HepG2 (cell line): ENCODE results near the gene CDKN1A. TPM values are rescaled to one million over a fixed set of nuclear protein-coding genes. Genes with fewer than 3 reads are reported as not detected.

Experiments
- ATAC-seq: fragments of 200-7000 bp; cut with Tn5 transposase; 3 replicates; pipeline ENCODE4 v1.9.1; 2020; ENCODE audit warnings: mild to moderate bottlenecking, moderate library complexity
- BruUV-seq: library from RNA; stranded (reverse); fragments of 400-500 nt; replicated peaks from 2 replicates; lab custom pipeline; 2021; lab: Mats Ljungman, UMichigan
- CTCF ChIA-PET: fragments of 300-600 bp; formaldehyde crosslinking; extraction: SDS; loops from one replicate; lab custom pipeline; 2021; ENCODE audit warnings: low total read pairs, inconsistent platforms, low intra/inter-chr PET ratio; lab: Yijun Ruan, JAX
- POLR2A ChIA-PET: fragments of 350-600 bp; sonication (Branson Sonifier 250); formaldehyde crosslinking; loops from one replicate; lab custom pipeline; 2020; ENCODE audit warnings: antibody characterized with exemption, inconsistent platforms; lab: Yijun Ruan, JAX
- DNase-seq: peaks from one replicate; pipeline ENCODE4 v3.0.0-alpha.2; 2015; ENCODE audit warnings: low spot score
- FAIRE-seq: peaks from 3 replicates; lab custom pipeline; 2011; peaks lifted over from hg19 to GRCh38; lab: Jason Lieb, UNC
- H2AFZ ChIP-seq: one replicate; pipeline ENCODE4 v1.6.1; 2011; ENCODE audit warnings: low read length, inconsistent platforms
- H3K27ac ChIP-seq: fragments of 300-600 bp; 3 replicates; pipeline ENCODE4 v1.8.0; 2011; ENCODE audit warnings: mixed run types, mild to moderate bottlenecking, mixed read lengths, low read length, inconsistent platforms; ENCODE audit not compliant: insufficient read depth; ENCODE audit errors: extremely low read length
- H3K27me3 ChIP-seq, 2 experiments: fragments of 200-600 bp in 1 of 2; 2 replicates in 1 of 2; 3 replicates in 1 of 2; pipeline versions ENCODE4 v1.6.0 to v1.8.0; 2011; ENCODE audit warnings: low read length in 2 of 2, mild to moderate bottlenecking in 2 of 2, moderate library complexity in 2 of 2, inconsistent platforms in 1 of 2; ENCODE audit not compliant: insufficient read depth in 2 of 2, control insufficient read depth in 1 of 2
- H3K36me3 ChIP-seq, 2 experiments: fragments of 200-600 bp in 1 of 2; replicated peaks in 1 of 2; 2 replicates in 1 of 2; 3 replicates in 1 of 2; pipeline versions ENCODE4 v1.5.1 to v1.8.0; 2011; ENCODE audit warnings: low read length in 2 of 2, inconsistent platforms in 1 of 2; ENCODE audit not compliant: insufficient read depth in 2 of 2, control insufficient read depth in 1 of 2
- H3K4me1 ChIP-seq: 2 replicates; pipeline ENCODE4 v1.5.1; 2012; ENCODE audit warnings: low read length, inconsistent platforms; ENCODE audit not compliant: insufficient read depth
- H3K4me2 ChIP-seq: 2 replicates; pipeline ENCODE4 v1.6.0; 2011; ENCODE audit warnings: low read depth, low read length, inconsistent platforms
- H3K4me3 ChIP-seq, 3 experiments: fragments of 200-600 bp in 1 of 3; sonication (generic), shearing (Covaris generic) in 1 of 3; replicated peaks in 1 of 3; 2 replicates each; pipeline ENCODE4 v1.5.1; 2011 to 2016; ENCODE audit warnings: low read length in 3 of 3, inconsistent platforms in 2 of 3, low read depth in 2 of 3, mild to moderate bottlenecking in 2 of 3, control low read depth in 1 of 3, mixed read lengths in 1 of 3; ENCODE audit not compliant: insufficient read depth in 1 of 3
- H3K79me2 ChIP-seq: one replicate; pipeline ENCODE4 v1.6.1; 2011; ENCODE audit warnings: low read length, inconsistent platforms; ENCODE audit not compliant: insufficient read depth
- H3K9ac ChIP-seq: 2 replicates; pipeline ENCODE4 v1.6.0; 2011; ENCODE audit warnings: mild to moderate bottlenecking, low read depth, low read length, inconsistent platforms; ENCODE audit not compliant: insufficient read depth
- H3K9me3 ChIP-seq: 2 replicates; pipeline ENCODE4 v1.5.1; 2012; ENCODE audit warnings: mild to moderate bottlenecking, low read length
- H4K20me1 ChIP-seq: 2 replicates; pipeline ENCODE4 v1.6.0; 2011; ENCODE audit warnings: inconsistent platforms, mild to moderate bottlenecking, low read length, moderate library complexity; ENCODE audit not compliant: insufficient read depth
- IRF2 ChIP-seq: IDR thresholded peaks from 2 replicates; pipeline ENCODE4 v1.6.1; 2018; ENCODE audit warnings: missing genetic modification reagents, missing compliant biosample characterization
- KLF13 ChIP-seq: sonication (generic); formaldehyde crosslinking; IDR thresholded peaks from 2 replicates; pipeline ENCODE4 v1.4.0; 2020; ENCODE audit warnings: mild to moderate bottlenecking, missing genetic modification reagents
- NAIF1 ChIP-seq: sonication (generic); formaldehyde crosslinking; IDR thresholded peaks from 2 replicates; pipeline ENCODE4 v1.5.0; 2020; ENCODE audit warnings: mild to moderate bottlenecking, missing genetic modification reagents, borderline replicate concordance
- SRY ChIP-seq: sonication (generic); formaldehyde crosslinking; IDR thresholded peaks from 2 replicates; pipeline ENCODE4 v1.8.0; 2022; ENCODE audit warnings: mild to moderate bottlenecking, missing genetic modification reagents
- TOPORS ChIP-seq: sonication (generic); formaldehyde crosslinking; IDR thresholded peaks from 2 replicates; pipeline ENCODE4 v1.8.0; 2023; ENCODE audit warnings: mild to moderate bottlenecking, missing genetic modification reagents
- USF2 ChIP-seq, 2 experiments: sonication (generic) in 1 of 2; formaldehyde crosslinking in 1 of 2; IDR thresholded peaks; 2 replicates each; pipeline versions ENCODE4 v1.5.1 to v1.6.1; 2011 to 2020; ENCODE audit warnings: borderline replicate concordance in 1 of 2, low read depth in 1 of 2, low read length in 1 of 2, mild to moderate bottlenecking in 1 of 2, missing genetic modification reagents in 1 of 2, moderate library complexity in 1 of 2
- ZNF180 ChIP-seq: sonication (generic); formaldehyde crosslinking; IDR thresholded peaks from 2 replicates; pipeline ENCODE4 v1.4.0; 2020; ENCODE audit warnings: low read depth, missing genetic modification reagents, borderline replicate concordance
- ZNF232 ChIP-seq: sonication (generic); formaldehyde crosslinking; IDR thresholded peaks from 2 replicates; pipeline ENCODE4 v1.4.0; 2020; ENCODE audit warnings: missing genetic modification reagents, borderline replicate concordance
- ZNF629 ChIP-seq: sonication (generic); formaldehyde crosslinking; conservative IDR thresholded peaks from 2 replicates; pipeline ENCODE4 v1.5.0; 2020; ENCODE audit warnings: missing genetic modification reagents
- ZNF639 ChIP-seq: conservative IDR thresholded peaks from 2 replicates; pipeline ENCODE4 v1.6.1; 2018; ENCODE audit warnings: missing genetic modification reagents
- ZSCAN21 ChIP-seq: sonication (generic); formaldehyde crosslinking; IDR thresholded peaks from 2 replicates; pipeline ENCODE4 v1.8.0; 2022; ENCODE audit warnings: mild to moderate bottlenecking, missing genetic modification reagents, moderate library complexity, borderline replicate concordance
- WGBS: methylation state at CpG from one replicate; pipeline ENCODE4 v1.1.6; 2017; ENCODE audit warnings: low lambda C conversion rate; 5-methylcytosine and 5-hydroxymethylcytosine counted together
- in situ Hi-C: cut with HindIII; loops from 2 replicates; pipeline ENCODE4 v1.10.0; 2017; ENCODE audit warnings: low pct_unique_long_range_greater_than_20kb; ENCODE audit not compliant: extremely low pct_ligation_motif_present
- intact Hi-C: fragments of 100-400 bp; cut with micrococcal nuclease; formaldehyde crosslinking; loops from one replicate; pipeline ENCODE4 v1.10.0; 2022; ENCODE audit not compliant: unreplicated experiment
- polyA plus RNA-seq, 8 experiments: library from polyadenylated mRNA; depleted of rRNA in 3 of 8; stranded (reverse) in 7 of 8; unstranded in 1 of 8; fragments of >200 nt; fragmentation: Illumina TruSeq in 4 of 8; extraction: Trizol in 4 of 8; gene quantifications; 2 replicates each; pipeline versions ENCODE4 v1.2.1 to v1.2.3, GENCODE V29; 2011 to 2016; ENCODE audit warnings: low read depth in 4 of 8, missing spikeins in 1 of 8, mixed read lengths in 1 of 8; ENCODE audit not compliant: insufficient read depth in 1 of 8
- total RNA-seq, 5 experiments: library from RNA; depleted of rRNA; stranded (reverse); fragments of >200 nt; fragmentation: Illumina TruSeq; extraction: Trizol; gene quantifications; 2 replicates each; pipeline ENCODE4 v1.2.3, GENCODE V29; 2016; ENCODE audit warnings: low read depth in 1 of 5
- TF ChIP-seq, protein P1 (sequence below): sonication (generic); formaldehyde crosslinking; IDR thresholded peaks from 2 replicates; pipeline ENCODE4 v1.9.0; 2021; ENCODE audit warnings: missing genetic modification reagents, mild to moderate bottlenecking, borderline replicate concordance
- TF ChIP-seq, protein P2 (sequence below): sonication (generic); formaldehyde crosslinking; IDR thresholded peaks from 2 replicates; pipeline ENCODE4 v1.4.0; 2020; ENCODE audit warnings: missing genetic modification reagents

Gene CDKN1A
- total and polyA plus RNA-seq, 2 of the 13 experiments (the other 11 are each of a cell fraction or from before 2014, with no cell fraction given) = 60.7 to 92.1 TPM

DNA sequence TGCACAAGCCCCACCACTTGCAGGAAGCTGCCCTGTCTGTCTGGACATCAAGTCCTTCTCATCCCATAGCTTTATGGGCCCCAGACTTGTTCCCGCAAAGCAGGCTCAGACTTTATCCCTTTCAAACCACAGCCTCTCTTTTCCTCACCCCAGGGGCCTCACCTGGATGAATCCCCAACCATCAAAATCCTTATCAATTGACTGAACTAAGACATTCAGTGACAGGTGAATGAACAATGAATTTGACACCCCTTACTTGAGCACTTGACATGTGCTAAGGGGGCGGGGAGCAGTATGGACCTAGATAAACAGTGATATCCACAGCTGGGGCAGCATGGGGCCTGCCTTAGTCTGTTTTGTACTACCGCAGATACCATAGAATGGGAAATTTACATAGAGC is 24.1 kb downstream of the CDKN1A start:
- no peaks in the 10 kb centered on the region for H3K9me3 ChIP-seq
- no peak overlapping the region for H3K4me3 ChIP-seq
- DNase-seq = no peak
- H4K20me1 ChIP-seq = no peaks in the 10 kb centered on the region
- TF ChIP-seq SRY = no peak
- TF ChIP-seq ZSCAN21 (CRISPR knock-in tag) = no peak
- TF ChIP-seq ZNF180 (CRISPR knock-in tag) = no peak
- TF ChIP-seq NAIF1 (CRISPR knock-in tag) = no peak
- TF ChIP-seq ZNF232 (CRISPR knock-in tag) = no peak
- TF ChIP-seq IRF2 (CRISPR knock-in tag) = no peak
- TF ChIP-seq, all 625 proteins: peak for 0
- in situ Hi-C loops (no loop called here), intact Hi-C loops (no loop called here)
- FAIRE-seq (no peak), ATAC-seq (no peak)
- Histone ChIP-seq H3K9ac (no peak overlapping the region), H3K27ac (no peak overlapping the region), H3K4me2 (no peak overlapping the region), H3K4me1 (no peaks in the 10 kb centered on the region), H2AFZ (no peak overlapping the region), H3K36me3 (no peaks in the 10 kb centered on the region), H3K79me2 (no peaks in the 10 kb centered on the region), H3K27me3 (peaks cover 10 to 62% of the 10 kb centered on the region in 2 experiments; a peak in 4 of 5 replicates)
- POLR2A ChIA-PET = no interaction called here
- no TSS peak for BruUV-seq
- CTCF ChIA-PET = no interaction called here
- 46% methylated on average over 3 of the region's 3 CpGs for WGBS

DNA sequence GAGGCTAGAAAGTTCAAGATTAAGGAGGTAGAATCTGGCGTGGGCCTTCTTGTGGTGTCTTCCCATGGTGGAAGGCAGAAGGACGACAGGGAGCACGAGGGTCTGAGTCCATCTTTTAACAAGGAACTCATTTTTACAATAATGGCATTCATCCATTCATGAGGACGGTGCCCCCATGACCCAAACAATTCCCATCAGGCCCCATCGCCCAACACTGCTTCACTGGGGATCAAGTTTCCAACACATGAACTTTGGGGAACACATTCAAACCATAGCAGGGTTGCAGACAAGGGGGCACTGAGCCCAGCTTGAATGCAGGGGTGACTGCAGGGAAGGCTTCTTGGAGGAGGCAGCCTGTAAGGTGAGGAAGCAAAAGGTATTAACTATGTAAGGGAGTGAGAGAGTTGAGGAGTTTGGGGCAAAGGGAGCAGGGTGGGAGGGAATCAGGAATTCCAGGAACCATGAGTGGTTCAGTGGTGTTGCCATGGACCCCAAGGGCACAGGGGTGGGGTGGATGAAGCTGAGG is 24.6 kb downstream of the CDKN1A start:
- BruUV-seq = no TSS peak
- no peak overlapping the region for H3K4me2 ChIP-seq
- no peak overlapping the region for H2AFZ ChIP-seq
- H3K27me3 ChIP-seq = peaks cover 10 to 58% of the 10 kb centered on the region in 2 experiments; a peak in 4 of 5 replicates
- no peak for ATAC-seq
- no peak overlapping the region for H3K9ac ChIP-seq
- H3K9me3 ChIP-seq = no peaks in the 10 kb centered on the region
- WGBS = 8% methylated on average over 5 of the region's 5 CpGs
- no peaks in the 10 kb centered on the region for H3K4me1 ChIP-seq
- no peak overlapping the region for H3K4me3 ChIP-seq
- H4K20me1 ChIP-seq = no peaks in the 10 kb centered on the region
- ChIA-PET POLR2A (no interaction called here), CTCF (no interaction called here)
- DNase-seq = no peak
- H3K27ac ChIP-seq = no peak overlapping the region
- no peak for FAIRE-seq
- no peaks in the 10 kb centered on the region for H3K36me3 ChIP-seq
- no peaks in the 10 kb centered on the region for H3K79me2 ChIP-seq
- in situ Hi-C loops (no loop called here), intact Hi-C loops (no loop called here)
- TF ChIP-seq KLF13 (no peak), USF2 (IDR thresholded peaks at IDR 0.05; ENCODE audit: low read depth, low read length) (no peak), USF2 (CRISPR knock-in tag; IDR thresholded peaks at IDR 0.05; ENCODE audit: borderline replicate concordance) (no peak), ZNF639 (no peak), ZNF629 (CRISPR knock-in tag) (no peak), TOPORS (CRISPR knock-in tag) (no peak)
- TF ChIP-seq, protein P1, sequence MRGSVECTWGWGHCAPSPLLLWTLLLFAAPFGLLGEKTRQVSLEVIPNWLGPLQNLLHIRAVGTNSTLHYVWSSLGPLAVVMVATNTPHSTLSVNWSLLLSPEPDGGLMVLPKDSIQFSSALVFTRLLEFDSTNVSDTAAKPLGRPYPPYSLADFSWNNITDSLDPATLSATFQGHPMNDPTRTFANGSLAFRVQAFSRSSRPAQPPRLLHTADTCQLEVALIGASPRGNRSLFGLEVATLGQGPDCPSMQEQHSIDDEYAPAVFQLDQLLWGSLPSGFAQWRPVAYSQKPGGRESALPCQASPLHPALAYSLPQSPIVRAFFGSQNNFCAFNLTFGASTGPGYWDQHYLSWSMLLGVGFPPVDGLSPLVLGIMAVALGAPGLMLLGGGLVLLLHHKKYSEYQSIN (CRISPR knock-in tag) = no peak
- TF ChIP-seq, protein P2, sequence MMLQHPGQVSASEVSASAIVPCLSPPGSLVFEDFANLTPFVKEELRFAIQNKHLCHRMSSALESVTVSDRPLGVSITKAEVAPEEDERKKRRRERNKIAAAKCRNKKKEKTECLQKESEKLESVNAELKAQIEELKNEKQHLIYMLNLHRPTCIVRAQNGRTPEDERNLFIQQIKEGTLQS (CRISPR knock-in tag) = no peak
